Heart left ventricle (tissue), 13 donors: ENCODE measurements around the gene NXPE4.

Experiments
- POLR2A ChIP-seq, 2 donors: fragments of 450-650 bp; IDR thresholded peaks; one replicate each; pipeline ENCODE4 v1.6.1; 2017; ENCODE audit warnings: antibody characterized with exemption in 2 of 2, mild to moderate bottlenecking in 2 of 2, moderate library complexity in 2 of 2
- TF ChIP-seq, protein P1 (sequence below), 12 donors: fragments of 200-600 bp; sonication (generic) in 4 of 12; IDR thresholded peaks; one replicate each; pipeline versions ENCODE4 v1.5.0 to v1.8.0; 2018 to 2022; ENCODE audit warnings: antibody characterized with exemption in 12 of 12, mild to moderate bottlenecking in 5 of 12
- donor health status: ischemic (EF 13 %, LVEDD 7.1; RV severe dilation, severe dysfunction).
- donor health status: DM: no; HTN: yes; CAD: no.
- donor health status: DM: no; HTN: no; CAD: no.
- donor health status: ischemic (EF 25% LVEDD 6.9; RV normal size, moderate dysfunction).
- donor health status: ischemic (EF 25% LVEDD 5.7; RV mildly dilated, moderate dysfunction).
- donor health status: ischemic (EF 35%, LVEDD 5.7; RV mildly dilated, moderate dysfunction).
- donor health status: nonischemic (EF 11% LVEDD 7.7; RV severe dilation, severe dysfunction).
- donor health status: DM: yes; HTN: yes; CAD: no.
- donor health status: PGD.
- donor health status: ischemic (EF 29% LVEDD 5.4; RV normal size, mild dysfunction).
- donor health status: nonischemic (EF 23%, LVEDD 6.1; RV moderate dilation, normal function).

DNA sequence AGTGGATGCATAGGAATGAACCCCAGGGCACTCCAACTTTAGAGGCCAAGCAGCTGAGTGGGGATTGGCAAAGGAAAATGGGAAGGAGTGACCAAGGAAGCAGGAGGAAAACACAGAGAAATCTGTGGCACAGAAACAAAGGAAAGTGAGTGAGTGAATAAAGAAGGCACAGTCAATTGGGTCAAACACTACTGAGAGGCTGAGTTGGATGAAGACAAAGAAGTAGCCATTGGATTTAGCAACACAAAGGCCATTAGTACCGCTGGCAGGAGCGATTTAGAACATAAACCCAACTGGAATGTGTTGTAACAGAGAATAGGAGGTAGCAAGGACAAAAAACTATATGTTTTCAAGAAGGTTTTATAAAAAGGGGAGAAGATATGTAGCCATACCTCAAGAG lies 29.3 kb downstream of the NXPE4 start:
- TF ChIP-seq, protein P1, sequence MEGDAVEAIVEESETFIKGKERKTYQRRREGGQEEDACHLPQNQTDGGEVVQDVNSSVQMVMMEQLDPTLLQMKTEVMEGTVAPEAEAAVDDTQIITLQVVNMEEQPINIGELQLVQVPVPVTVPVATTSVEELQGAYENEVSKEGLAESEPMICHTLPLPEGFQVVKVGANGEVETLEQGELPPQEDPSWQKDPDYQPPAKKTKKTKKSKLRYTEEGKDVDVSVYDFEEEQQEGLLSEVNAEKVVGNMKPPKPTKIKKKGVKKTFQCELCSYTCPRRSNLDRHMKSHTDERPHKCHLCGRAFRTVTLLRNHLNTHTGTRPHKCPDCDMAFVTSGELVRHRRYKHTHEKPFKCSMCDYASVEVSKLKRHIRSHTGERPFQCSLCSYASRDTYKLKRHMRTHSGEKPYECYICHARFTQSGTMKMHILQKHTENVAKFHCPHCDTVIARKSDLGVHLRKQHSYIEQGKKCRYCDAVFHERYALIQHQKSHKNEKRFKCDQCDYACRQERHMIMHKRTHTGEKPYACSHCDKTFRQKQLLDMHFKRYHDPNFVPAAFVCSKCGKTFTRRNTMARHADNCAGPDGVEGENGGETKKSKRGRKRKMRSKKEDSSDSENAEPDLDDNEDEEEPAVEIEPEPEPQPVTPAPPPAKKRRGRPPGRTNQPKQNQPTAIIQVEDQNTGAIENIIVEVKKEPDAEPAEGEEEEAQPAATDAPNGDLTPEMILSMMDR (IDR thresholded peaks at IDR 0.05) = no peak
- TF ChIP-seq POLR2A (IDR thresholded peaks at IDR 0.05) = no peak
